HepG2 (cell line): ENCODE results near the gene TTC28. TPM values are rescaled to one million over a fixed set of nuclear protein-coding genes. Genes with fewer than 3 reads are reported as not detected.

Experiments
- CCAR2 ChIP-seq: fragments of 200-400 bp; formaldehyde crosslinking; optimal IDR thresholded peaks from 2 replicates; pipeline ENCODE3; 2018; ENCODE audit warnings: low read depth, mild to moderate bottlenecking, low read length, moderate library complexity
- E2F1 ChIP-seq: sonication (generic); formaldehyde crosslinking; IDR thresholded peaks from 2 replicates; pipeline ENCODE4 v1.5.0; 2020; ENCODE audit warnings: missing genetic modification reagents
- FIP1L1 ChIP-seq: fragments of 200-400 bp; formaldehyde crosslinking; IDR thresholded peaks from 2 replicates; pipeline ENCODE4 v1.6.1; 2018; ENCODE audit warnings: low read depth, mild to moderate bottlenecking, low read length, moderate library complexity, borderline replicate concordance; ENCODE audit not compliant: insufficient read depth
- MEIS1 ChIP-seq: sonication (generic); formaldehyde crosslinking; IDR thresholded peaks from 2 replicates; pipeline ENCODE4 v1.9.0; 2021; ENCODE audit warnings: mild to moderate bottlenecking, missing genetic modification reagents, moderate library complexity, borderline replicate concordance
- MIXL1 ChIP-seq: IDR thresholded peaks from 2 replicates; pipeline ENCODE4 v1.6.1; 2016
- MTF1 ChIP-seq: sonication (generic); formaldehyde crosslinking; IDR thresholded peaks from 2 replicates; pipeline ENCODE4 v1.5.0; 2020; ENCODE audit warnings: missing genetic modification reagents
- SNAPC2 ChIP-seq: sonication (generic); formaldehyde crosslinking; IDR thresholded peaks from 2 replicates; pipeline ENCODE4 v1.8.1; 2022; ENCODE audit warnings: mild to moderate bottlenecking, missing genetic modification reagents
- TAF1 ChIP-seq: sonication (generic); formaldehyde crosslinking; IDR thresholded peaks from 2 replicates; pipeline ENCODE4 v1.4.0; 2020; ENCODE audit warnings: missing genetic modification reagents
- ZBED4 ChIP-seq: sonication (generic); formaldehyde crosslinking; IDR thresholded peaks from 2 replicates; pipeline ENCODE4 v1.4.0; 2020; ENCODE audit warnings: missing genetic modification reagents, borderline replicate concordance
- ZBTB34 ChIP-seq: sonication (generic); formaldehyde crosslinking; IDR thresholded peaks from 2 replicates; pipeline ENCODE4 v1.8.0; 2022; ENCODE audit warnings: mild to moderate bottlenecking, missing genetic modification reagents
- ZBTB44 ChIP-seq: sonication (generic); formaldehyde crosslinking; IDR thresholded peaks from 2 replicates; pipeline ENCODE4 v1.4.0; 2020; ENCODE audit warnings: missing genetic modification reagents
- ZNF496 ChIP-seq: sonication (generic); formaldehyde crosslinking; IDR thresholded peaks from 2 replicates; pipeline ENCODE4 v1.8.1; 2023; ENCODE audit warnings: mild to moderate bottlenecking, moderate library complexity, missing genetic modification reagents; ENCODE audit not compliant: insufficient replicate concordance
- ZNF503 ChIP-seq: sonication (generic); formaldehyde crosslinking; IDR thresholded peaks from 2 replicates; pipeline ENCODE4 v1.4.0; 2020; ENCODE audit warnings: missing genetic modification reagents
- ZNF7 ChIP-seq: IDR thresholded peaks from 2 replicates; pipeline ENCODE4 v1.6.1; 2016; ENCODE audit warnings: missing biosample characterization, missing genetic modification reagents
- ZNF891 ChIP-seq: sonication (generic); formaldehyde crosslinking; IDR thresholded peaks from 2 replicates; pipeline ENCODE4 v1.5.0; 2020; ENCODE audit warnings: mild to moderate bottlenecking, missing genetic modification reagents
- polyA plus RNA-seq, 8 experiments: library from polyadenylated mRNA; depleted of rRNA in 3 of 8; stranded (reverse) in 7 of 8; unstranded in 1 of 8; fragments of >200 nt; fragmentation: Illumina TruSeq in 4 of 8; extraction: Trizol in 4 of 8; gene quantifications; 2 replicates each; pipeline versions ENCODE4 v1.2.1 to v1.2.3, GENCODE V29; 2011 to 2016; ENCODE audit warnings: low read depth in 4 of 8, missing spikeins in 1 of 8, mixed read lengths in 1 of 8; ENCODE audit not compliant: insufficient read depth in 1 of 8
- total RNA-seq, 5 experiments: library from RNA; depleted of rRNA; stranded (reverse); fragments of >200 nt; fragmentation: Illumina TruSeq; extraction: Trizol; gene quantifications; 2 replicates each; pipeline ENCODE4 v1.2.3, GENCODE V29; 2016; ENCODE audit warnings: low read depth in 1 of 5
- TF ChIP-seq, protein P1 (sequence below): sonication (generic); formaldehyde crosslinking; IDR thresholded peaks from 2 replicates; pipeline ENCODE4 v1.5.0; 2020; ENCODE audit warnings: mild to moderate bottlenecking, missing genetic modification reagents

Gene TTC28
- total and polyA plus RNA-seq, 2 of the 13 experiments (the other 11 are each of a cell fraction or from before 2014, with no cell fraction given): 4.2 to 13.1 TPM

DNA sequence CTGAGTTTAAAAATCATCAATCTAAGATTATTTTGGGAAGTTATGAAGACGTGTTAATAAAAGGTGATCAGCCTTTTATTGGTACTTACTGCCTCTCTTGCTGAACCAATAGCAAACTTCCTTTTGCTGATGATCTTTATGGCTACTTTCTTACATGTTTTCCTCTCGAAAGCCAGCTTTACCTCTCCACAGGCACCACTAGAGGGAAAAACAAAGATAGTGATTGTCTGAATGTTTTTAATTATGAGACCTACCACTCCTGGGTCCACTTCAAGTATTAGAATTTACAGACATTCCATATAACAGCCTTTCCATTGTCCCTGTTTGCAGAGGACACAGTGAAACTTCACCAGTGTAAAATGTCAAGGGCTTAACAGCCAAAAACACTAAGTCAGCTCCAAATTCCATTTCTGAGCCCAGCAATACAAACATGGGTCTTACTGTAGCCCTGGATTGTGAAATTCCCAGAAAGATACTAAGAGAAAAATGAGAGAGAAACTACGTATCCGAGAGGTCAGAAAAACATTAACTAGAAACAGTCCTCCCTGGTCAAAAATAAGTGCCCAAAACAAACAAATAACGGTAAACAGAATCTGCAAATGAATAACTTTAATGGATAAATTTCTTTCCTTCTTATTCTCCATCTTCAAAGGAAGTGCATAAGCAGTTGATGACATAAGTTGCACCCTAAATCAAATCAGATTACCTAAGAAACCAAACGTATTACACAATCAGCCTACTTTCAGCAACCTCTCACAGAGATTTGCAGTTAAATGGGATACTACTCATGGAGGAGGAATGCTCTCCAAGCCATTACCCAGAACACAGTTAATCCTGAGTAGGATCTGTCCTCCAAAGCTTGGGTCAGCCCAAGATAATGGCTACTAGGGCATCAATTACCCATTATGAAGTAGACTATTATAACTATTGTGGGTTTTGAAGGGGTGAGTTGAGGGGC is 32.5 kb upstream of the TTC28 start (continued):
- TF ChIP-seq SNAPC2 (CRISPR knock-in tag): no peak
- TF ChIP-seq TAF1 (CRISPR knock-in tag): no peak
- no peak for TF ChIP-seq MIXL1 (CRISPR knock-in tag)
- TF ChIP-seq, protein P1, sequence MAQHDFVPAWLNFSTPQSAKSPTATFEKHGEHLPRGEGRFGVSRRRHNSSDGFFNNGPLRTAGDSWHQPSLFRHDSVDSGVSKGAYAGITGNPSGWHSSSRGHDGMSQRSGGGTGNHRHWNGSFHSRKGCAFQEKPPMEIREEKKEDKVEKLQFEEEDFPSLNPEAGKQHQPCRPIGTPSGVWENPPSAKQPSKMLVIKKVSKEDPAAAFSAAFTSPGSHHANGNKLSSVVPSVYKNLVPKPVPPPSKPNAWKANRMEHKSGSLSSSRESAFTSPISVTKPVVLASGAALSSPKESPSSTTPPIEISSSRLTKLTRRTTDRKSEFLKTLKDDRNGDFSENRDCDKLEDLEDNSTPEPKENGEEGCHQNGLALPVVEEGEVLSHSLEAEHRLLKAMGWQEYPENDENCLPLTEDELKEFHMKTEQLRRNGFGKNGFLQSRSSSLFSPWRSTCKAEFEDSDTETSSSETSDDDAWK (CRISPR knock-in tag): no peak
- TF ChIP-seq ZBTB44 (CRISPR knock-in tag): no peak
- no peak for TF ChIP-seq MTF1
- TF ChIP-seq ZNF503 (CRISPR knock-in tag): no peak
- peak; percentile 40; the same call in 1 of the 2 replicates for TF ChIP-seq ZBED4 (CRISPR knock-in tag)
- TF ChIP-seq ZNF496: no peak
- no peak for TF ChIP-seq FIP1L1
- TF ChIP-seq CCAR2: no peak
- no peak for TF ChIP-seq MEIS1 (CRISPR knock-in tag)
- TF ChIP-seq ZNF891: no peak
- TF ChIP-seq E2F1 (CRISPR knock-in tag): no peak
- 0 out of 2 replicates have a peak, but pooled peaks have one; percentile 51 for TF ChIP-seq ZBTB34 (CRISPR knock-in tag)
- no peak for TF ChIP-seq ZNF7
